DMS53 treated with DMSO at 0.1 percent for 48 hours (cell line): ENCODE results near the gene ZNF580.

Experiments
- DNase-seq: peaks from one replicate; lab custom pipeline; 2025; ENCODE audit not compliant: unreplicated experiment; lab: John Stamatoyannopoulos, UW

Gene ZNF580

GRCh38 chr19:55656988-55657747 lies 16.4 kb downstream of the ZNF580 start:
- no peak for DNase-seq

DNA sequence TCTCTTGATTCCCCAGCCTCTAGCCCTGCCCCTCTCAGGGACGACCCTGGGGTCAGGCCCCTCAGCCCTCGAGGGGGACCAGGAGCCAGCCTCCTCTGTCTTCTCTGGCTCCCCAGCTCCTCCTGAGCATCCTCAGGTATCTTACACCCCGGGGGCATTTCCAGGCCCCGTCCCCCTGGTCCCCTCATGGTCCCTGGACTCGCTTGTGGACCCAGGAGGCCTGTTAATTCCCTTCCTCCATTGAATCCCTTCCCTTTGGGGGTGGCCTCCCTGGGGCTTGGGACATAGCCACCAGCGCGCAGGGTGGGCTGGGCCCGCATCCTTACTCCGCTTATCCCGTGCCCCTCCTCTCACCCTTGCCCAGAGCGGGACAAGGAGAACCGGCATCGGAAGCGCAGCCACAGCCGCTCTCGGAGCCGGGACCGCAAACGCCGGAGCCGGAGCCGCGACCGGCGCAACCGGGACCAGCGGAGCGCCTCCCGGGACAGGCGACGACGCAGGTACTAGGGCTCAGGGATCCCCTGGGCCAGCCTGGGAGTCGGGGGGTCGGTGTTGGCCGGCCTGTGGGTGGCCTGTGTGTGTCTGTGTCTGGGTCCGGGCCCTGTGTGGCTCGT lies 18.2 kb downstream of the ZNF580 start:
- no peak for DNase-seq

- DNase-seq: no peak
Measured at GRCh38 chr19:55659822-55660221, 19.0 kb downstream of the ZNF580 start.

GRCh38 chr19:55660404-55660803 lies 19.6 kb downstream of the ZNF580 start:
- no peak for DNase-seq

DNA sequence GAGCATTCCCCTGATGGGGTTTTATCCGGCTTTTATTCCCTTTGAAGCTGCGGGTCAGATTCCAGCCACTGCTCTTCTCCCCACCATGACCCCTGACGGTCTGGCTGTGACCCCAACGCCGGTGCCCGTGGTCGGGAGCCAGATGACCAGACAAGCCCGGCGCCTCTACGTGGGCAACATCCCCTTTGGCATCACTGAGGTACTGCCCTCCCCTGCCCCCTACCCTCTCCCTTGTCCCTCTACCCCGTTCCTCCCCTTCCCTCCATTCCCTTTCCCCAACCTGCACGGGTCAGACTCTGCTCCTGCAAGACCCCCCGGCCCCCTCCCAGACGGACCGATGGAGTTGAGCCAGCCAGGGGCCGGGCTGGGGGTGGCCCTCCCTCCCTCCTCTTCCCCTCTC lies 20.2 kb downstream of the ZNF580 start:
- DNase-seq: no peak

GRCh38 chr19:55661826-55662225 lies 21.0 kb downstream of the ZNF580 start:
- no peak for DNase-seq

- no peak for DNase-seq
Measured at GRCh38 chr19:55663846-55664536, 23.2 kb downstream of the ZNF580 start.

- no peak for DNase-seq
Measured at GRCh38 chr19:55666343-55667005, 25.7 kb downstream of the ZNF580 start.

GRCh38 chr19:55667006-55667381 lies 26.2 kb downstream of the ZNF580 start:
- no peak for DNase-seq

GRCh38 chr19:55667511-55667910 lies 26.7 kb downstream of the ZNF580 start:
- DNase-seq: no peak

- DNase-seq: no peak
Measured at GRCh38 chr19:55667958-55668357, 27.2 kb downstream of the ZNF580 start.

GRCh38 chr19:55668603-55669348 lies 28.0 kb downstream of the ZNF580 start:
- DNase-seq: no peak

DNA sequence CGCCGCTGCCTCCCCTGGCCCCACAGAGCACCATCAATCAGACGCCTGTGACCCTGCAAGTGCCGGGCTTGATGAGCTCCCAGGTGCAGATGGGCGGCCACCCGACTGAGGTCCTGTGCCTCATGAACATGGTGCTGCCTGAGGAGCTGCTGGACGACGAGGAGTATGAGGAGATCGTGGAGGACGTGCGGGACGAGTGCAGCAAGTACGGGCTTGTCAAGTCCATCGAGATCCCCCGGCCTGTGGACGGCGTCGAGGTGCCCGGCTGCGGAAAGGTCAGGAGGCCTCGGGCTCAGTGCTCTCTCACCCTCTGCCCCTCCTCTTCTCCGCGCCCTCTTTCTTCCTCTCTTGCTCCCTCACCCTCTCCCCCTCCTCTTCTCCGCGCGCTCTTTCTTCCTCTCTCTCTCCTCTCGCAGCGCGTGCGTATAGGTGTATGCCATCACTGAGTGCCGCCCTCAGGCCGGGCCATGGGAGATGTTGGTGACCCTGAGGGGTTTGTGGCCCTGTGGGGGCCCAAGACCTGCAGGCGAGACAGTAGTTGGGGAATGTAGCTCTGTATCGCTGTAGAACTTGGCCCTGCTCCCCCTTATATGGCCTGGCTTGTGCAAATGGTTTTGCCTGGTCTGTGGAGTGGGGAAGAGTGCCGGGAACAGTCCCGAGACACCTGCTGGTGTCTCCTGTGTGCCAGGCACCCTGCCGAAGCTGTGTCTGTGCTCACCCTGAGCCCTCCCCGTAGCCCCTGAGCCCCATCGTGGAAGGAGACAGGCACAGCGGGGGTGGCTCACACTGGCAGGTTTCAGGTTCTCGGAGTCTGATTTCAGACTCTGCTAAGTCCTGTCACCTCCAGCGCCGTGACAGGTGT lies 28.8 kb downstream of the ZNF580 start:
- DNase-seq: no peak

- DNase-seq: no peak
Measured at GRCh38 chr19:55670280-55671053, 29.7 kb downstream of the ZNF580 start.

DNA sequence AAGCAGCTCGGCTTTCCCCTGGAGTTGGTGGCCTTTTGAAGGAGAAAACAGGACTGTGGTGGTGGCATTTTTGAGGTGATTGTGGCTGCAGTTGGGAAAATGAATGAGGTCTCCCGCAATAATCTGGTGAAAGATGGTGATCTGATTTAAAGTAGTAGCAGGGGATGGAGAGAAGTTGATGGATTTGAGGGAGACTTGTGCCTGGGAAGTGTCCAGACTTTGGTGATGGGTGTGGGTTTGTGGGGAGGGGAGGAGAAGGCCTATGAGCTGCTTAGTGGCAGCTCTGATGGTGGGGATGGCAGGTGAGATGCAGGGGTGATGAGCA lies 30.2 kb downstream of the ZNF580 start:
- DNase-seq: no peak

GRCh38 chr19:55672418-55672817 lies 31.6 kb downstream of the ZNF580 start:
- DNase-seq: no peak

DNA sequence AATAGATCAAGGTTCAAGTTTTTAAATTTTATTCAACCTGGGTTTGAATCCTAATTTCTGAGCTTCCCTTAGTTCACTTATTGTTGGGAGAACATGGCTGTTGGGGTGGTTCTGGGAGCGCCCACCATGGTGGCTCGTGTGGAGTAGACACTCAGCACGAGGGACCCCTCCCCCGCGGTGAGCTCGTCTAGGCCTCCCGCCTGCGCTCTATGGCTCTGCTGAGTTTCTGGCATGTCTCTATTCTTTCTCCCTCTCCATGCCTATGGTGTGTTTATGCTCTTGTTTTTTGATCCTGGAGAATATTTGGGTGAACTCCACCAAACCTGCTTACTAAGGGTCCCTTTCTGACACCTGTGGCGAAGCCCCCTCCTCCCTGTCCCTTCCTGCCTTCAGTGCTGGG lies 32.7 kb downstream of the ZNF580 start:
- DNase-seq: no peak

DNA sequence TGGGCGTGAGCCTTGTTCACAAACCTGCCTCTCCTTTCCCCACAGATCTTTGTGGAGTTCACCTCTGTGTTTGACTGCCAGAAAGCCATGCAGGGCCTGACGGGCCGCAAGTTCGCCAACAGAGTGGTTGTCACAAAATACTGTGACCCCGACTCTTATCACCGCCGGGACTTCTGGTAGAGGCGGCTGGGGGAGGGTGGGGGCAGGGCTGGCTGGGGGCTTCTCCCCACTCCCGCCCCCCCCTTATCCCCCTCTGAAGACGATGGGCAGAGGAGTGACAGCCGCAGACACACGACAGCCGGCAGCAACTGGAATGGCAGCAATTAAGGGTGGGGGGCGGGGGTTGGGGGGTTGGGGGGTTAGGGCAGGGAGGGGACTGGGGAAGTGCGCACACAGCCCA lies 33.1 kb downstream of the ZNF580 start:
- DNase-seq: no peak

- DNase-seq: no peak
Measured at GRCh38 chr19:55674459-55674840, 33.6 kb downstream of the ZNF580 start.
